Activated CD4-positive, alpha-beta T cell treated with anti-CD3 and anti-CD28 coated beads, Interleukin-2, Interleukin-6, amounts not matched to agents 100 ng/mL and 50 ng/mL, durations not matched to agents 16 hours and 8 hours (primary cell): ENCODE results near the gene DOC2A.
A peak's percentile ranks its signal among the peaks of the same experiment; 100 is the strongest.

Experiments
- DNase-seq: peaks from one replicate; pipeline ENCODE4 v3.0.0-alpha.2; 2020

Gene DOC2A

GRCh38 chr16:30003670-30004423 lies 7.0 kb downstream of the DOC2A start:
- DNase-seq: no peak

GRCh38 chr16:30002614-30003346 lies 8.0 kb downstream of the DOC2A start:
- DNase-seq: no peak

GRCh38 chr16:30000735-30001631 lies 9.8 kb downstream of the DOC2A start:
- no peak for DNase-seq

- no peak for DNase-seq
These were observed 11.2 kb downstream of the DOC2A start for GRCh38 chr16:29999605-30000004.

GRCh38 chr16:29996766-29997250 lies 14.0 kb downstream of the DOC2A start:
- peak; percentile 14 for DNase-seq

- peak; percentile 100 for DNase-seq
These were observed 14.7 kb downstream of the DOC2A start, which contains the start of gene INO80E for GRCh38 chr16:29995911-29996765. Gene INO80E, plus strand, starts transcription at chr16:29996241. Its CDS starts 70 bp downstream, at chr16:29996311.

GRCh38 chr16:29995324-29995910 lies 15.4 kb downstream of the DOC2A start, which contains the start of gene HIRIP3:
Gene HIRIP3, minus strand, starts transcription at chr16:29995617. Its CDS starts 12 bp downstream, at chr16:29995605.
- DNase-seq: peak; percentile 93

GRCh38 chr16:29994600-29995323 lies 16.1 kb downstream of the DOC2A start:
- peak; percentile 83 for DNase-seq

GRCh38 chr16:29993903-29994599 lies 16.8 kb downstream of the DOC2A start:
- DNase-seq: no peak

- no peak for DNase-seq
These were observed 17.5 kb downstream of the DOC2A start for GRCh38 chr16:29993191-29993902.

GRCh38 chr16:29992344-29992967 lies 18.4 kb downstream of the DOC2A start:
- DNase-seq: no peak

GRCh38 chr16:29991571-29991904 lies 19.3 kb downstream of the DOC2A start:
- no peak for DNase-seq

- DNase-seq: no peak
These were observed 19.8 kb downstream of the DOC2A start for GRCh38 chr16:29990883-29991570.

GRCh38 chr16:29990034-29990433 lies 20.8 kb downstream of the DOC2A start:
- DNase-seq: no peak

GRCh38 chr16:29989111-29989858 lies 21.5 kb downstream of the DOC2A start:
- no peak for DNase-seq

- DNase-seq: no peak
These were observed 22.3 kb downstream of the DOC2A start for GRCh38 chr16:29988346-29989075.
